CD8-positive, alpha-beta memory T cell (primary cell): ENCODE results near the gene MT4. TPM values are rescaled to one million over a fixed set of nuclear protein-coding genes. Genes with fewer than 3 reads are reported as not detected.

Experiments used
- CTCF ChIA-PET: fragments of 350-600 bp; sonication (Branson Sonifier 250); formaldehyde crosslinking; loops from one replicate; lab custom pipeline; 2021; ENCODE audit warnings: antibody characterized with exemption; lab: Charles Lee
- POLR2A ChIA-PET: fragments of 350-600 bp; sonication (Branson Sonifier 250); formaldehyde crosslinking; loops from one replicate; lab custom pipeline; 2021; ENCODE audit warnings: antibody characterized with exemption; lab: Charles Lee
- DNase-seq, 5 donors: peaks; one replicate each; pipeline versions ENCODE4 v3.0.0 to v3.0.0-alpha.2; 2020 to 2022; ENCODE audit warnings: mixed read lengths in 1 of 5
- H3K27ac ChIP-seq: one replicate; pipeline ENCODE4 v1.7.0; 2013; ENCODE audit warnings: low read depth, mild to moderate bottlenecking, low read length, moderate library complexity
- H3K27me3 ChIP-seq: 2 replicates; pipeline ENCODE4 v1.7.0; 2013; ENCODE audit warnings: low read length, mild to moderate bottlenecking; ENCODE audit not compliant: insufficient read depth, poor library complexity, severe bottlenecking
- H3K36me3 ChIP-seq: 2 replicates; pipeline ENCODE4 v1.7.0; 2013; ENCODE audit warnings: mild to moderate bottlenecking, low read length, moderate library complexity; ENCODE audit not compliant: insufficient read depth
- H3K4me1 ChIP-seq: 2 replicates; pipeline ENCODE4 v1.7.0; 2013; ENCODE audit warnings: mild to moderate bottlenecking, low read length, moderate library complexity; ENCODE audit not compliant: insufficient read depth
- H3K4me3 ChIP-seq: 2 replicates; pipeline ENCODE4 v1.7.0; 2013; ENCODE audit warnings: mild to moderate bottlenecking, low read length
- H3K9me3 ChIP-seq: 2 replicates; pipeline ENCODE4 v1.7.0; 2013; ENCODE audit warnings: mild to moderate bottlenecking, low read length
- H3K27ac Mint-ChIP-seq, 8 donors: one replicate each; pipeline ENCODE4 v1.8.0; 2020 to 2021; ENCODE audit warnings: mixed read lengths in 8 of 8, mild to moderate bottlenecking in 6 of 8, inconsistent platforms in 3 of 8, moderate library complexity in 3 of 8
- H3K27me3 Mint-ChIP-seq, 2 donors: one replicate each; pipeline ENCODE4 v1.8.0; 2020 to 2021; ENCODE audit warnings: mixed read lengths in 2 of 2, mild to moderate bottlenecking in 1 of 2, moderate library complexity in 1 of 2
- H3K36me3 Mint-ChIP-seq, 3 donors: one replicate each; pipeline ENCODE4 v1.8.0; 2020 to 2021; ENCODE audit warnings: mixed read lengths in 3 of 3, inconsistent platforms in 1 of 3, mild to moderate bottlenecking in 1 of 3
- H3K4me1 Mint-ChIP-seq, 3 donors: one replicate each; pipeline ENCODE4 v1.8.0; 2020 to 2021; ENCODE audit warnings: mixed read lengths in 3 of 3, inconsistent platforms in 1 of 3, mild to moderate bottlenecking in 1 of 3
- H3K4me3 Mint-ChIP-seq, 7 donors: one replicate each; pipeline ENCODE4 v1.8.0; 2020 to 2021; ENCODE audit warnings: mixed read lengths in 7 of 7, mild to moderate bottlenecking in 6 of 7, moderate library complexity in 4 of 7, inconsistent platforms in 2 of 7
- H3K9me3 Mint-ChIP-seq, 5 donors: one replicate each; pipeline ENCODE4 v1.8.0; 2020 to 2022; ENCODE audit warnings: mixed read lengths in 5 of 5, mild to moderate bottlenecking in 3 of 5, moderate library complexity in 2 of 5, inconsistent platforms in 1 of 5
- polyA plus RNA-seq: library from polyadenylated mRNA; unstranded; fragments of 300-500 nt; fragmentation: Illumina TruSeq; gene quantifications from one replicate; pipeline ENCODE4 v1.2.3, GENCODE V29; 2021
- total RNA-seq, 2 experiments: library from RNA; stranded (reverse); gene quantifications; one replicate each; pipeline ENCODE4 v1.2.3, GENCODE V29; 2021

MT4 gene
- total and polyA plus RNA-seq, 3 experiments from 2014 or later: not detected

DNA sequence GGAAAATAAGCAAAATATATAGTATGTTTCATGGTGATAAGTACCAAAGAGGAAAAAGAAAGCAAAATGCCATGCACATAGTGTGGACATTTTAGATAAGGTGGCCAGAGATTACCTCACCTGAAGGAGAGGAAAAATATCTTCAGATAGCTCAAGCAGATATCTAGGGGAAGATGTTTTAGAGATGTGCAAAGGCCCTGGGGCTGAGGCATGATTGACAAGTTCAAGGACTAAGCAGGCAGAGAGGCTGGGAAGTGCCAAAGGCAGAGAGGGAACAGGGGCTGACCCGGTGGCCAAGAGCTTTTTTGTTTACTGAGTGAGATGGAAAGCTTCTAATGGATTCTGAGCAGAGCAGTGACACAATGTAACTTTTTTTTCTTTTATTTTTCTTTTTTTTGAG is 4.4 kb upstream of the MT4 start:
- H3K4me3 Mint-ChIP-seq: no peak overlapping the region
- H3K27ac Mint-ChIP-seq: no peak overlapping the region
- Histone ChIP-seq H3K4me1 (no peaks in the 10 kb centered on the region), H3K36me3 (no peaks in the 10 kb centered on the region), H3K27ac (no peak overlapping the region), H3K4me3 (no peak overlapping the region), H3K27me3 (no peaks in the 10 kb centered on the region), H3K9me3 (no peaks in the 10 kb centered on the region)
- CTCF ChIA-PET: interaction anchor here (1.2 kb wide), 1 partner anchor 306 kb away, joined by 3 read pairs; no protein-coding TSS in a partner anchor
- peaks cover 16 to 25% of the 10 kb centered on the region in 2 donors for H3K27me3 Mint-ChIP-seq
- no peaks in the 10 kb centered on the region for H3K9me3 Mint-ChIP-seq
- DNase-seq: no peak
- POLR2A ChIA-PET: no interaction called here
- H3K36me3 Mint-ChIP-seq: no peaks in the 10 kb centered on the region
- H3K4me1 Mint-ChIP-seq: no peaks in the 10 kb centered on the region

DNA sequence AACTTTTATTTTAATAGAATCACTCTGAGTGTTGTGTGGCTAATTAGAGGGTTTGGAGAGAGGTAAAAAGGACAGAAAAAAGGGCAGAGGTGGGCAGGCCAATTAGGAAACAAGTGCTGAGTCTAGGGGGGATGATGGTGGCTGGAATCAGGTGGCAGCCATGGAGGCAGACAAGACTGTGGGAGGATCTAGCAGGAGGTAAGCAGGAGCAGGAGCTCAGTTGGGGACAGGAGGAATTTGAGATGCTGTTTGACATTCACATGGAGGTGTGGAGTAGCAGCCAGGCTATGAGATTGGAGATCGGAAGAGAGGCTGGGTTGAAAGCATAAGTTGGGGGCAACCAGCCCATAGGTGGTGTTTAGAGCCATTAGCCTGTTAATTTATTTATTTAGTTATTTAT is 3.7 kb upstream of the MT4 start:
- POLR2A ChIA-PET: no interaction called here
- peaks cover 12 to 20% of the 10 kb centered on the region in 2 donors for H3K27me3 Mint-ChIP-seq

DNA sequence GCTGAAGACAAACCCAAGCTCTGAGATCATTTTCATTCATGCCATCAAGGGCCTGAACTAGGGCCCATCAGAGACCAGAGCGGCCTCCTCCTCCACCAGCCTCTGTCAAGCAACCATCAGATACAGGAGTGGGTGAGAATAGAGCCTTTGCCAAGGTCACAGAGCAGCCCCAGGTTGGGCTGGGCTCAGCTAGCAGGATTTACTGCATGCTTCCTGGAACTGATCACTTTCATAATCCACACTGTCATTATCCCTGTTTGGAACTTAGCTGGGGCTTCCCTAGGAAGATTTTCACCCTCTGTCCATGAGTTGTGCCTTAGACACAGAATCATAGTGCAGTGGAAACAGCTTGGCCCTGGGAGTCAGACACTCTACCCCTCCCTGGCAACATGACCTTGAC is 5.1 kb downstream of the MT4 start:
- no peak overlapping the region for H3K27ac Mint-ChIP-seq
- no peak for DNase-seq
- no peaks in the 10 kb centered on the region for H3K36me3 ChIP-seq
- H3K4me1 ChIP-seq: no peaks in the 10 kb centered on the region
- no peaks in the 10 kb centered on the region for H3K9me3 ChIP-seq
- no peak overlapping the region for H3K4me3 ChIP-seq
- H3K27ac ChIP-seq: no peak overlapping the region
- ChIA-PET CTCF (interaction anchor here (0.7 kb wide), 1 partner anchor 19 kb away, joined by 3 read pairs; no protein-coding TSS in a partner anchor), POLR2A (no interaction called here)
- peaks cover 0 to 4% of the 10 kb centered on the region in 2 donors for H3K27me3 Mint-ChIP-seq
- H3K4me1 Mint-ChIP-seq: no peaks in the 10 kb centered on the region
- no peaks in the 10 kb centered on the region for H3K36me3 Mint-ChIP-seq
- peaks cover 0 to 3% (median 0%) of the 10 kb centered on the region in 5 donors for H3K9me3 Mint-ChIP-seq
- no peaks in the 10 kb centered on the region for H3K27me3 ChIP-seq
- no peak overlapping the region for H3K4me3 Mint-ChIP-seq

More for the DNA sequence above, 3.7 kb upstream of the MT4 start:
- no peaks in the 10 kb centered on the region for H3K27me3 ChIP-seq
- no peak overlapping the region for H3K4me3 Mint-ChIP-seq
- no peak overlapping the region for H3K27ac Mint-ChIP-seq
- no peak for DNase-seq
- H3K36me3 Mint-ChIP-seq: no peaks in the 10 kb centered on the region
- H3K27ac ChIP-seq: no peak overlapping the region
- H3K4me1 Mint-ChIP-seq: no peaks in the 10 kb centered on the region
- H3K36me3 ChIP-seq: no peaks in the 10 kb centered on the region
- no peak overlapping the region for H3K4me3 ChIP-seq
- no peaks in the 10 kb centered on the region for H3K4me1 ChIP-seq
- no peaks in the 10 kb centered on the region for H3K9me3 ChIP-seq
- CTCF ChIA-PET: interaction anchor here (1.2 kb wide), 1 partner anchor 306 kb away, joined by 3 read pairs; no protein-coding TSS in a partner anchor
- H3K9me3 Mint-ChIP-seq: no peaks in the 10 kb centered on the region

DNA sequence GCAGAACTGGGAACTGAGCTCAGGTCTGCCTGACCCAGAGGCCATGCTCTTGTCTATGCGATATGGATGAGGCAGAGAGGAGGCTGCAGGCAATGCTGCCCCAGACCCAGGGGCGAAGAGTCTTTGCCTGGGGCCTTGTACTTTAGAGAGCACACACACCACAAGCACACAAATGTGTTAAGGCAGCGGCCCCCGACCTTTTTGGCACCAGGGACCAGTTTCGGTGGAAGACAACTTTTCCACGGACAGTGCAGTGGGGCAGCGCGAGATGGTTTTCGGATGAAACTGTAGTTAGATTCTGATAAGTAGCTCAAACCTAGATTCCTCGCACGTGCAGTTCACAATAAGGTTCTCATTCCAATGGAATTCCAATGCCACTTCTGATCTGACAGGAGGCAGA is 6.7 kb downstream of the MT4 start:
- ChIA-PET POLR2A (no interaction called here), CTCF (interaction anchor here (1.1 to 1.9 kb wide), 2 partner anchors 9 to 57 kb away, joined by 3 to 6 read pairs; no protein-coding TSS in a partner anchor)
- Mint-ChIP-seq H3K27me3 (peaks cover 0 to 4% of the 10 kb centered on the region in 2 donors), H3K4me3 (no peak overlapping the region), H3K36me3 (no peaks in the 10 kb centered on the region), H3K4me1 (no peaks in the 10 kb centered on the region), H3K27ac (peak overlapping the region in 1 of 8 donors; percentile 77), H3K9me3 (peaks cover 0 to 3% (median 2%) of the 10 kb centered on the region in 5 donors)
- Histone ChIP-seq H3K27ac (no peak overlapping the region), H3K36me3 (no peaks in the 10 kb centered on the region), H3K4me1 (no peaks in the 10 kb centered on the region), H3K27me3 (no peaks in the 10 kb centered on the region), H3K9me3 (no peaks in the 10 kb centered on the region), H3K4me3 (no peak overlapping the region)
- DNase-seq: no peak

DNA sequence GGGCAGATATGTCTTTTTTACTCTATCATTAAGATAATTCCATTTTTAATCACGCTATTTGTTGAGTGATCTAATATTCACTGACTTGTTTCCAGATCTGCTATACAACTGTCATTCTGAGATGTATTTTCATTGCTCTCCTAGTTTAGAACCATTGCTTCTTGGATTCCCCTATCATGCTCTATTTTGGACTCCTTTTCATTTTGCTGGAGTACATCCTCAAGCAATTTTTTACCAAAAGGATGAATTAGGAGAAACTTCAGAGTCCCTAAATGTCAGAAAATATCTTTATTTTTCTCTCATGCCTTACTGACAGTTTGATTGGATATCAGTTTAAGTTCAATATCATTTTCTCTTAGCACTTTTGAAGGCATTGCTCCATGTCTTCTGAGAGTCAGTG is 9.8 kb downstream of the MT4 start:
- ChIA-PET CTCF (no interaction called here), POLR2A (no interaction called here)
- H3K27me3 Mint-ChIP-seq: no peaks in the 10 kb centered on the region
- Histone ChIP-seq H3K27ac (no peak overlapping the region), H3K4me1 (peaks cover 4% of the 10 kb centered on the region), H3K4me3 (no peak overlapping the region), H3K9me3 (no peaks in the 10 kb centered on the region), H3K27me3 (no peaks in the 10 kb centered on the region), H3K36me3 (no peaks in the 10 kb centered on the region)
- peaks cover 0 to 3% (median 2%) of the 10 kb centered on the region in 5 donors for H3K9me3 Mint-ChIP-seq
- H3K4me1 Mint-ChIP-seq: peaks cover 4 to 8% (median 7%) of the 10 kb centered on the region in 3 donors
- H3K4me3 Mint-ChIP-seq: no peak overlapping the region
- DNase-seq: no peak
- no peaks in the 10 kb centered on the region for H3K36me3 Mint-ChIP-seq
- no peak overlapping the region for H3K27ac Mint-ChIP-seq

DNA sequence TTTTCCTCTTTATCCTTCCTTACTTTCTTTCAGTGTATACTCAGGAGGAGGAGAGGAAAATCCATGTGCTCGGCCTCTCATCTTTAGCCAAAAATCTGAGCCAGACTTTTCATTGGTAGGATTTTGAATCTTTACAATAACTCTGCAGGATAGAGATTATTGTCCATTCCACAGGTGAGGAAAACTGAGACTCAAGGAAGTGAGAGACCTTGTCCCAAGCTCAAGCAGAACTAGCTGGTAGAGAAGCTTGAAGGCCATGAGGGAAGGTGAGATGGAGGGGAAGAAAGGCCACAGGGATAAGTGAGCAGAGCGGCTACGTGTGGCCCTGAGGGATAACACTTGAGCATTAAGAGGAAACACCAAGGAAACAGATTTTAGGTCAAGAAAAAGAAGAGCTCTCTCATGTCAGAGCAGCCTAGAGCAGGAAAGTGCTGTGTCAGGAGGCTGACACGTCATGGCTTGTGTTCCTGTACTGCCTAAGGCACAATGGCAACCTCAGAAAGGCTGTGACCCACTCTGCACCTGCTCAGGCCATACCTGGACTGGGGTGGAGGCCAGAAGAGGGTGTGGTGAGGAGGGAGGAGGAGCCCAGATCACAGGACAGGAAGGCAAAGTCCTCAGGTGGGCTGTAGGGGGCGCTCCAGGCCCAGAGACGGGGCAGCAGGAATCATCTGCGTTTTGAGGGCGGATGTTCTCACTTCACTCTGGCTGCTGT is 11.9 kb downstream of the MT4 start:
- no peak overlapping the region for H3K4me3 Mint-ChIP-seq
- no peaks in the 10 kb centered on the region for H3K36me3 Mint-ChIP-seq
- H3K9me3 Mint-ChIP-seq: peaks cover 0 to 3% (median 2%) of the 10 kb centered on the region in 5 donors
- peak overlapping the region in 7 of 8 donors; percentile 6 to 94 (median 41) for H3K27ac Mint-ChIP-seq
- peaks cover 4 to 8% (median 7%) of the 10 kb centered on the region in 3 donors for H3K4me1 Mint-ChIP-seq
- no peaks in the 10 kb centered on the region for H3K27me3 ChIP-seq
- H3K27me3 Mint-ChIP-seq: peaks cover 0 to 2% of the 10 kb centered on the region in 2 donors
- H3K9me3 ChIP-seq: no peaks in the 10 kb centered on the region
- peaks cover 4% of the 10 kb centered on the region for H3K4me1 ChIP-seq
- H3K27ac ChIP-seq: no peak overlapping the region
- H3K36me3 ChIP-seq: no peaks in the 10 kb centered on the region
- ChIA-PET CTCF (interaction anchor here (0.7 to 3.1 kb wide), 33 partner anchors 10 to 293 kb away, joined by 3 to 65 read pairs (median 4); partner anchors contain the start of genes MT1E and MT2A), POLR2A (interaction anchor here (1.3 to 2.3 kb wide), 2 partner anchors 106 to 125 kb away, joined by 3 to 13 read pairs; no protein-coding TSS in a partner anchor)
- DNase-seq: peak; percentile 82 to 90 (median 87)
- H3K4me3 ChIP-seq: no peak overlapping the region

DNA sequence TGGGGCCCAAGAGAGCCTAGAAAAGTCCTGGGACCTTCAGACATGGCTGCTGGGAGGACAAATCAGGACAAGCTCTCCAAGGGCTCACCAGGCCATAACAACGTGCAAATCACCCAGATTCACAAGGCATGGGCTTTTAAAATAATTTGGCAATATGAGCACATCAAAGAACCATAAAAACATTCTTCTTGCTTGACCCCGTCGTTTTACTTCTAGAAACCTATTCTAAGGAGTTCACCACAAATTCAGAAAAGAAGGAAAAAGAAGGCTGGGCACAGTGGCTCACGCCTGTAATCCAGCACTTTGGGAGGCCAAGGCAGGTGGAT is 12.4 kb downstream of the MT4 start:
- Histone ChIP-seq H3K27me3 (no peaks in the 10 kb centered on the region), H3K4me1 (peaks cover 4% of the 10 kb centered on the region), H3K27ac (no peak overlapping the region), H3K36me3 (no peaks in the 10 kb centered on the region), H3K9me3 (no peaks in the 10 kb centered on the region), H3K4me3 (no peak overlapping the region)
- ChIA-PET POLR2A (interaction anchor here (1.3 to 2.3 kb wide), 2 partner anchors 106 to 125 kb away, joined by 3 to 13 read pairs; no protein-coding TSS in a partner anchor), CTCF (interaction anchor here (0.7 to 3.1 kb wide), 24 partner anchors 10 to 291 kb away, joined by 3 to 65 read pairs (median 4); partner anchors contain the start of gene MT2A)
- Mint-ChIP-seq H3K27ac (peak overlapping the region in 5 of 8 donors; percentile 39 to 94 (median 53)), H3K4me1 (peaks cover 4 to 8% (median 7%) of the 10 kb centered on the region in 3 donors), H3K36me3 (no peaks in the 10 kb centered on the region), H3K4me3 (no peak overlapping the region), H3K9me3 (peaks cover 0 to 3% (median 2%) of the 10 kb centered on the region in 5 donors), H3K27me3 (peaks cover 0 to 2% of the 10 kb centered on the region in 2 donors)
- no peak for DNase-seq
